Measurements from ENCODE around the gene PLPPR3. TPM values are rescaled to one million over a fixed set of nuclear protein-coding genes. Genes with fewer than 3 reads are reported as not detected.

PLPPR3 gene
- polyA plus RNA-seq, 1 donor (not counting 4 experiments of a cell fraction or from before 2014, with no cell fraction given) = not detected

- TF ChIP-seq CTCF (optimal IDR thresholded peaks at IDR 0.05 in 1 of 3, IDR thresholded peaks at IDR 0.05 in 1 of 3, conservative IDR thresholded peaks at IDR 0.05 in 1 of 3; ENCODE audit: extremely low read depth in 1 of 3, insufficient read depth in 2 of 3, low read length in 3 of 3) (no peak), EZH2 (IDR thresholded peaks at IDR 0.05; ENCODE audit: low read length) (no peak)
- Histone ChIP-seq H3K4me2 (ENCODE audit: control insufficient read depth, extremely low read depth, insufficient read depth, low read depth, low read length) (no peak overlapping the region), H4K20me1 (ENCODE audit: control insufficient read depth, extremely low read depth, insufficient read depth, low read length) (peaks cover 7% of the 10 kb centered on the region), H3K36me3 (ENCODE audit: control insufficient read depth in 2 of 2, extremely low read depth in 1 of 2, insufficient read depth in 2 of 2, low read length in 2 of 2) (peaks cover 0 to 4% of the 10 kb centered on the region in 2 experiments), H3K79me2 (ENCODE audit: control insufficient read depth, insufficient read depth, low read length) (peaks cover 10% of the 10 kb centered on the region), H3K9me3 (ENCODE audit: control insufficient read depth, low read depth, low read length) (no peaks in the 10 kb centered on the region), H3K27me3 (ENCODE audit: control insufficient read depth, extremely low read depth, insufficient read depth, low read length) (no peaks in the 10 kb centered on the region), H3K4me3 (ENCODE audit: control insufficient read depth in 2 of 3, extremely low read depth in 1 of 3, insufficient read depth in 2 of 3, low read depth in 1 of 3, low read length in 3 of 3) (no peak overlapping the region), H3K9me1 (ENCODE audit: control insufficient read depth, extremely low read depth, insufficient read depth, low read length) (no peaks in the 10 kb centered on the region), H3K27ac (ENCODE audit: control insufficient read depth, insufficient read depth, low read length) (no peak overlapping the region), H2AFZ (ENCODE audit: control insufficient read depth, low read length) (no peak overlapping the region), H3K4me1 (ENCODE audit: control insufficient read depth, extremely low read depth, insufficient read depth, low read length) (peaks cover 16% of the 10 kb centered on the region), H3K9ac (ENCODE audit: control insufficient read depth, extremely low read depth, insufficient read depth, low read length) (no peak overlapping the region)
- FAIRE-seq (no peak), DNase-seq (ENCODE audit: low read depth, low spot score) (no peak)
- dilution Hi-C loops (cut with MboI; ENCODE audit: extremely low pct_ligation_motif_present, low sequenced_read_pairs) = no loop called here
Measured at GRCh38 chr19:793806-794205, 27.9 kb downstream of the PLPPR3 start.

GRCh38 chr19:792306-792885 lies 29.4 kb downstream of the PLPPR3 start:
- no peaks in the 10 kb centered on the region for H3K79me2 ChIP-seq (ENCODE audit: control insufficient read depth, insufficient read depth, low read length)
- H3K4me2 ChIP-seq (ENCODE audit: control insufficient read depth, extremely low read depth, insufficient read depth, low read depth, low read length) = no peak overlapping the region
- no peak overlapping the region for H3K27ac ChIP-seq (ENCODE audit: control insufficient read depth, insufficient read depth, low read length)
- no peak overlapping the region for H3K4me3 ChIP-seq (ENCODE audit: control insufficient read depth in 2 of 3, extremely low read depth in 1 of 3, insufficient read depth in 2 of 3, low read depth in 1 of 3, low read length in 3 of 3)
- no peaks in the 10 kb centered on the region for H3K36me3 ChIP-seq (ENCODE audit: control insufficient read depth in 2 of 2, extremely low read depth in 1 of 2, insufficient read depth in 2 of 2, low read length in 2 of 2)
- dilution Hi-C loops (cut with MboI; ENCODE audit: extremely low pct_ligation_motif_present, low sequenced_read_pairs) = no loop called here
- no peak for DNase-seq (ENCODE audit: low read depth, low spot score)
- TF ChIP-seq CTCF (optimal IDR thresholded peaks at IDR 0.05 in 1 of 3, IDR thresholded peaks at IDR 0.05 in 1 of 3, conservative IDR thresholded peaks at IDR 0.05 in 1 of 3; ENCODE audit: extremely low read depth in 1 of 3, insufficient read depth in 2 of 3, low read length in 3 of 3) = no peak
- no peak for TF ChIP-seq EZH2 (IDR thresholded peaks at IDR 0.05; ENCODE audit: low read length)
- no peak overlapping the region for H3K9ac ChIP-seq (ENCODE audit: control insufficient read depth, extremely low read depth, insufficient read depth, low read length)
- FAIRE-seq = no peak
- no peak overlapping the region for H2AFZ ChIP-seq (ENCODE audit: control insufficient read depth, low read length)
- no peaks in the 10 kb centered on the region for H3K9me3 ChIP-seq (ENCODE audit: control insufficient read depth, low read depth, low read length)
- H4K20me1 ChIP-seq (ENCODE audit: control insufficient read depth, extremely low read depth, insufficient read depth, low read length) = no peaks in the 10 kb centered on the region
- H3K27me3 ChIP-seq (ENCODE audit: control insufficient read depth, extremely low read depth, insufficient read depth, low read length) = no peaks in the 10 kb centered on the region
- H3K4me1 ChIP-seq (ENCODE audit: control insufficient read depth, extremely low read depth, insufficient read depth, low read length) = peaks cover 16% of the 10 kb centered on the region
- H3K9me1 ChIP-seq (ENCODE audit: control insufficient read depth, extremely low read depth, insufficient read depth, low read length) = no peaks in the 10 kb centered on the region

All from keratinocyte (primary cell).